ENCODE measurements around the gene NOVA2. TPM values are rescaled to one million over a fixed set of nuclear protein-coding genes. Genes with fewer than 3 reads are reported as not detected.

NOVA2 gene
- total RNA-seq, 1 experiment from 2014 or later = not detected

DNA sequence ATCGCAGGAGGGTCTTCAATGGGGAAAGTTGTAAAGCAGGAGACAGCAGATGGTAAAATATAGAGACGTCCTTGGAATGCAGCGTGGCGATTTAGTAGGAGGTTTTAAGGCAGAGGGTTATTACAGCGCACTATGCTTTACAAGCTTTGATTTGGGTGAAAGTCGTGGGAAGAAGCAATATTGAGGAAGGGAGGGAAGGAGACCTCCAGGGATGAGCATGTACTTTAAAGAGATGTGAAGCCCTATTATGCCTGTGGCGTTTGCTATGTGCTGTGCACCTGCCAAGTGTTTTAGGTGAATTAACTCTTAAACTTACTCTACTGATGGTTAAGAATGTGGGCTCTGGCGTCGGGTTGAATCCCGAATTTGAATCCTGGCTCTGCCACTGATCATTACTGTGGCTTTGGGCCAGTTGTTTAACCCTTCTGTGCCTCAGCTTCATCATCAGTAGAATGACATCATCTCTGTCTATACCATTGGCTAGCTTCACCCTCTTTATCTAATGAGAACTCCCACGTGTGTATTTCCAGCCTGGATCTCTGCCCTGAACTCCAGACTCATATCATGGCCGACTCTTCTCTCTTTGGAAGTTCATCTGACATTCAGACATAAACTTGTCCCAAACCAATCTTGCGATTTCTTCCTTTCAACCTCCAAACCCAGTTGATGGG is 22.2 kb upstream of the NOVA2 start:
- H3K4me1 Mint-ChIP-seq (ENCODE audit: insufficient read depth, unreplicated experiment) = peaks cover 33% of the 10 kb centered on the region
- BruUV-seq (replicated peaks) = TSS peak; percentile 66
- intact Hi-C loops (cut with micrococcal nuclease) = loop anchor here (10.0 kb wide), 1 partner anchor 111 kb away; the partner anchor contains the start of gene IRF2BP1
- TF ChIP-seq, protein P1, sequence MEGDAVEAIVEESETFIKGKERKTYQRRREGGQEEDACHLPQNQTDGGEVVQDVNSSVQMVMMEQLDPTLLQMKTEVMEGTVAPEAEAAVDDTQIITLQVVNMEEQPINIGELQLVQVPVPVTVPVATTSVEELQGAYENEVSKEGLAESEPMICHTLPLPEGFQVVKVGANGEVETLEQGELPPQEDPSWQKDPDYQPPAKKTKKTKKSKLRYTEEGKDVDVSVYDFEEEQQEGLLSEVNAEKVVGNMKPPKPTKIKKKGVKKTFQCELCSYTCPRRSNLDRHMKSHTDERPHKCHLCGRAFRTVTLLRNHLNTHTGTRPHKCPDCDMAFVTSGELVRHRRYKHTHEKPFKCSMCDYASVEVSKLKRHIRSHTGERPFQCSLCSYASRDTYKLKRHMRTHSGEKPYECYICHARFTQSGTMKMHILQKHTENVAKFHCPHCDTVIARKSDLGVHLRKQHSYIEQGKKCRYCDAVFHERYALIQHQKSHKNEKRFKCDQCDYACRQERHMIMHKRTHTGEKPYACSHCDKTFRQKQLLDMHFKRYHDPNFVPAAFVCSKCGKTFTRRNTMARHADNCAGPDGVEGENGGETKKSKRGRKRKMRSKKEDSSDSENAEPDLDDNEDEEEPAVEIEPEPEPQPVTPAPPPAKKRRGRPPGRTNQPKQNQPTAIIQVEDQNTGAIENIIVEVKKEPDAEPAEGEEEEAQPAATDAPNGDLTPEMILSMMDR (IDR thresholded peaks at IDR 0.05; ENCODE audit: unreplicated experiment) = no peak
- H3K27me3 Mint-ChIP-seq (ENCODE audit: insufficient read depth, unreplicated experiment) = peaks cover under 1% of the 10 kb centered on the region
- no peaks in the 10 kb centered on the region for H3K36me3 Mint-ChIP-seq (ENCODE audit: insufficient read depth, unreplicated experiment)
- H3K27ac Mint-ChIP-seq (ENCODE audit: low read depth, unreplicated experiment) = no peak overlapping the region
- CTCF ChIA-PET = interaction anchor here (0.6 to 1.6 kb wide), 9 partner anchors 10 to 192 kb away, joined by 3 to 11 read pairs (median 4); no protein-coding TSS in a partner anchor
- no peak overlapping the region for H3K4me3 Mint-ChIP-seq (ENCODE audit: unreplicated experiment)
- no peaks in the 10 kb centered on the region for H3K9me3 Mint-ChIP-seq (ENCODE audit: unreplicated experiment)
- POLR2A ChIA-PET = interaction anchor here (0.6 to 3.2 kb wide), 20 partner anchors 9 to 266 kb away, joined by 3 to 22 read pairs (median 6); partner anchors contain the start of genes FBXO46, IRF2BP1, MYPOP and SIX5
- DNase-seq (ENCODE audit: unreplicated experiment) = no peak

DNA sequence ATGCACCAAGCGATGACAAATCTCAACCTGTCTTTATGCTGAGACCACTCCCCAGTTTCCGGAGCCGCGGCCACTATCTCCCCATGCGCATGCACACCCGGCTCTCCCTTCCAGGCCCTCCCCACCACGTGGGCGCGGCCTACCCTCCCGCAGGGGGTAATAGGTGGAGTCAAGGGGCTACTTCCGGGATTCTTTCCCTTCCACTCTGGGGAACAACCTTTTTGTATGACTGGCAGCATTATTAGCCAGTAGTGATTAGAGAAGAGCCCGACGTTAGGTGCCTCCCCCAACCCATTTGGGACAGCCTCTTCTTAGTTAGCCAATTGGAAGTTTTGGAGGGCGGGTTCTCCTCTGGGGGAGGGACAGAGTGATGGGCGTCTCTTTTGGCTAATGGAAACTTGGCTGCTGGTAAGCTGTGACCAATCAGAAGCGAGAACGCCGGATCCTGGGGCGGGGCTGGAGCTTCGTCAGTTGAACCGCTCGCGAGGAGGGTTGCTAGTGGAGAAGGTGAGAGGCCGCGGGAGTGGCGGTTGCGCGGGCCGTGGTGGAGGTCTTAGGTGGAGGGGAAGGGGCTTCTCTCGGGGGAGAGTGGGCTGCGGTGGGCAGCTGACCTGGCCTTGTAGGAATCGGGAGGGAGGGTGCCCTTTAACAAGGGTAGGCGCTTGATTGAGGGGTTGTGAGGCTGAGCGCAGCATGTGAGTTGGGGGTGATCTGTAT is 21.5 kb upstream of the NOVA2 start, which contains the start of gene CCDC61:
TSS of gene CCDC61 (plus strand) at position 470 of the 717 bp plus-strand sequence. CDS start 7,552 bp downstream, outside the sequence.
- ChIA-PET CTCF (interaction anchor here (0.6 to 1.6 kb wide), 4 partner anchors 10 to 16 kb away, joined by 3 to 11 read pairs (median 4); no protein-coding TSS in a partner anchor), POLR2A (interaction anchor here (0.6 to 3.2 kb wide), 26 partner anchors 9 to 303 kb away, joined by 3 to 22 read pairs (median 4); partner anchors contain the start of genes FBXO46, IRF2BP1, MYPOP and QPCTL)
- peaks cover 33% of the 10 kb centered on the region for H3K4me1 Mint-ChIP-seq (ENCODE audit: insufficient read depth, unreplicated experiment)
- H3K27ac Mint-ChIP-seq (ENCODE audit: low read depth, unreplicated experiment) = no peak within 1 kb of the TSS
- no peaks in the 10 kb centered on the region for H3K36me3 Mint-ChIP-seq (ENCODE audit: insufficient read depth, unreplicated experiment)
- peaks cover 8% of the 10 kb centered on the region for H3K27me3 Mint-ChIP-seq (ENCODE audit: insufficient read depth, unreplicated experiment)
- DNase-seq (ENCODE audit: unreplicated experiment) = peak; percentile 100
- intact Hi-C loops (cut with micrococcal nuclease) = loop anchor here (10.0 kb wide), 1 partner anchor 110 kb away; the partner anchor contains the start of gene IRF2BP1
- TF ChIP-seq, protein P1 (IDR thresholded peaks at IDR 0.05; ENCODE audit: unreplicated experiment) = no peak
- BruUV-seq (replicated peaks) = no TSS peak
- H3K4me3 Mint-ChIP-seq (ENCODE audit: unreplicated experiment) = no peak within 1 kb of the TSS
- H3K9me3 Mint-ChIP-seq (ENCODE audit: unreplicated experiment) = no peaks in the 10 kb centered on the region

DNA sequence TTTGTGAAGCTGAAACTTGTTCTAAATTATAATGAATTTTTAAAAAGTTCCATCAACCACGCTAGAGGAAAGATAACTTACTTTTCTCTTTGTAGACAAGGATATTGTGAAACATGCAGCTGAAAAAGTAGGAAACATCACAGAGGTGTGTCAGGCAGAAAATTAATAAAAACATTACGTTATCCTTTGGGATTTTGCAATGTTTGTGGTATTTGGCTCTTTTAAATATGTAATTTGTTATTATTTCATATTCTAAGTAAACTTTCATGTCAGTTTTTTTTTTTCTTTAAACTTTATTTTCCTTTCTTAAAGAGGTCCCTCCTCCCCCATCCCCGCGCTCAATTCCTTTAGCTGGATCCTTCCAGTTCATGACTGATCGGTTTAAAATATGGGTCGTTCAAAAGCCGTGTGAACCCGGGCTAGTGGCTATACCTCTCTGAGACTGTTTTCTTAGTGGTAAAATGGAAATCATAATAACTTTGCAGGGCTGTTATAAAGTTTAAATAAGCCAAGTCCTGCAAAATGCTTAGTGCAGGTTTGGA is 20.9 kb upstream of the NOVA2 start:
- intact Hi-C loops (cut with micrococcal nuclease) = loop anchor here (10.0 kb wide), 1 partner anchor 110 kb away; the partner anchor contains the start of gene IRF2BP1
- BruUV-seq (replicated peaks) = TSS peak; percentile 37
- no peak overlapping the region for H3K27ac Mint-ChIP-seq (ENCODE audit: low read depth, unreplicated experiment)
- H3K4me1 Mint-ChIP-seq (ENCODE audit: insufficient read depth, unreplicated experiment) = peaks cover 27% of the 10 kb centered on the region
- H3K9me3 Mint-ChIP-seq (ENCODE audit: unreplicated experiment) = no peaks in the 10 kb centered on the region
- POLR2A ChIA-PET = interaction anchor here (0.6 to 3.2 kb wide), 24 partner anchors 8 to 1387 kb away, joined by 3 to 22 read pairs (median 5); partner anchors contain the start of genes FBXO46, IRF2BP1, MYPOP and QPCTL
- H3K27me3 Mint-ChIP-seq (ENCODE audit: insufficient read depth, unreplicated experiment) = peaks cover 14% of the 10 kb centered on the region
- H3K36me3 Mint-ChIP-seq (ENCODE audit: insufficient read depth, unreplicated experiment) = no peaks in the 10 kb centered on the region
- H3K4me3 Mint-ChIP-seq (ENCODE audit: unreplicated experiment) = no peak overlapping the region
- TF ChIP-seq, protein P1 (IDR thresholded peaks at IDR 0.05; ENCODE audit: unreplicated experiment) = no peak
- CTCF ChIA-PET = interaction anchor here (0.8 to 1.6 kb wide), 2 partner anchors 14 to 16 kb away, joined by 4 to 11 read pairs; no protein-coding TSS in a partner anchor
- no peak for DNase-seq (ENCODE audit: unreplicated experiment)

All from MCF 10A (cell line).